Measurements from ENCODE around the gene RFC4.

Gene RFC4

DNA sequence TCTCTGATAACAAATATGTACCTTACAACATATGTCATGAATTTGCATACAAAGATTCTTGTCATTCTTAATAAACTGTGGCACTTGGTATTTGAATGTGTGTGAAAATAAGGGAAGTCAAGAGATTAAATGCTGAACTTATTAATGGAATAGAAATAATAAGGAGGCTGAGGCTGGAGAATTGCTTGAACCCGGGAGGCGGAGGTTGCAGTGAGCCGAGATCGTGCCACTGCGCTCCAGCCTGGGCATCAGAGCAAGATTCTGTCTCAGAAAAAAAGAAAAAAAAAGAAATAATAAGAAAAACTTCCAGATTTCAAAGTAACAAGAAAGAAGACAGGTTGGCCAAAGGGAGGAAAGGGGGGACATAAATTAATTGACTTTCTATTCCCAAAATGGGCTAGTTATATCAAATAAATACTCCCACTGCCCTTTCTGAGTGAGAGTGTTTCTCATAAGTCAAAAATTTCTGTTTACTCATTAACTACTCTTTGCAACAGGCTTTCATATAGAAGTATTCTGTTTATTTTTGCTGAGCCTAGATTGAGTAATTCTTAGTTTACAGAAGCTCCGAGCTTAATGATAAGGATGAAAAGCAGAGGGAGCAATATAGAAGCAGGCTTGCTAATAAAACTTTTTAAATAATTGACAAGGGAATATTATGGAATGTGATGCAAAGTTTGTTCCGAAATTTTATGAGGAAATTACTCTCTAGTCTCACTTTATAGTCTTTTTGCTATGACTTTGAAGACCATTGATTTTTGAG lies 63.5 kb downstream of the RFC4 start:
- DNase-seq: no peak
